Measurements from ENCODE around the gene KCNJ8. TPM values are rescaled to one million over a fixed set of nuclear protein-coding genes. Genes with fewer than 3 reads are reported as not detected.

Gene KCNJ8
- total RNA-seq, 1 donor from 2014 or later, result 17.2 TPM

- intact Hi-C loops (cut with DNase I), result no loop called here
Observed at GRCh38 chr12:21745258-21745657, 29.2 kb downstream of the KCNJ8 start.

GRCh38 chr12:21731144-21731543 lies 43.4 kb downstream of the KCNJ8 start:
- Histone ChIP-seq H3K9me3 (no peaks in the 10 kb centered on the region), H3K4me1 (no peaks in the 10 kb centered on the region), H3K27ac (no peak overlapping the region), H3K36me3 (no peaks in the 10 kb centered on the region), H3K27me3 (no peaks in the 10 kb centered on the region), H3K4me3 (no peak overlapping the region)
- intact Hi-C loops (cut with DNase I), result no loop called here
- TF ChIP-seq POLR2A (IDR thresholded peaks at IDR 0.05) (no peak), CTCF (IDR thresholded peaks at IDR 0.05) (no peak), POLR2AphosphoS5 (IDR thresholded peaks at IDR 0.05; ENCODE audit: insufficient read depth in 1 of 2, low read depth in 1 of 2) (no peak)
- DNase-seq (ENCODE audit: extremely low spot score in 2 of 2), result no peak

More at GRCh38 chr12:21745258-21745657, 29.2 kb downstream of the KCNJ8 start:
- Histone ChIP-seq H3K36me3 (no peaks in the 10 kb centered on the region), H3K4me1 (no peaks in the 10 kb centered on the region), H3K27ac (no peak overlapping the region), H3K27me3 (no peaks in the 10 kb centered on the region), H3K9me3 (no peaks in the 10 kb centered on the region), H3K4me3 (no peak overlapping the region)
- DNase-seq (ENCODE audit: extremely low spot score in 2 of 2), result no peak
- no peak for TF ChIP-seq POLR2A (IDR thresholded peaks at IDR 0.05)
- TF ChIP-seq POLR2AphosphoS5 (IDR thresholded peaks at IDR 0.05; ENCODE audit: insufficient read depth in 1 of 2, low read depth in 1 of 2), result no peak
- TF ChIP-seq CTCF (IDR thresholded peaks at IDR 0.05), result no peak

DNA sequence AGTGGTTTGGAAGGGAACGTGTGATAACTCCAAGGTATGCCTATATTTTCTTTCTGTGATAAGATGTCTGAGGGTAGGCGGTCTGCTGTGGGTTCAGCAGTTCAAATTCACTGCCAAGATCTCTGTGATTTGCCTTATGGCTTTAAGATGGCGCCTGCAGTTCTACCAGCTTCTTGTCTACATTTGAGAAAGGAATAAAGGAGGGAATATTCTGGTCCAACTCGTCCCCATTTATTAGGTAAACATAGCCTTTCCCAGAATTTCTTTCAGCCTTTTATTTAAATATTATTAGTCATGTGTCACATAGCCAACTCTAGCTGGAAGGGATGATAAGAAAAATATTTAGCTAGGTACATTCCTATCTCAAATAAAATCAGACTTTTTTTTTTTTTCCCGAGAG lies 48.8 kb downstream of the KCNJ8 start:
- no peaks in the 10 kb centered on the region for H3K4me1 ChIP-seq
- no peaks in the 10 kb centered on the region for H3K36me3 ChIP-seq
- H3K27me3 ChIP-seq, result no peaks in the 10 kb centered on the region
- H3K9me3 ChIP-seq, result no peaks in the 10 kb centered on the region
- DNase-seq (ENCODE audit: extremely low spot score in 2 of 2), result no peak
- no peak overlapping the region for H3K4me3 ChIP-seq
- intact Hi-C loops (cut with DNase I), result no loop called here
- H3K27ac ChIP-seq, result no peak overlapping the region
- TF ChIP-seq CTCF (IDR thresholded peaks at IDR 0.05), result no peak
- TF ChIP-seq POLR2A (IDR thresholded peaks at IDR 0.05), result no peak
- TF ChIP-seq POLR2AphosphoS5 (IDR thresholded peaks at IDR 0.05; ENCODE audit: insufficient read depth in 1 of 2, low read depth in 1 of 2), result no peak

DNA sequence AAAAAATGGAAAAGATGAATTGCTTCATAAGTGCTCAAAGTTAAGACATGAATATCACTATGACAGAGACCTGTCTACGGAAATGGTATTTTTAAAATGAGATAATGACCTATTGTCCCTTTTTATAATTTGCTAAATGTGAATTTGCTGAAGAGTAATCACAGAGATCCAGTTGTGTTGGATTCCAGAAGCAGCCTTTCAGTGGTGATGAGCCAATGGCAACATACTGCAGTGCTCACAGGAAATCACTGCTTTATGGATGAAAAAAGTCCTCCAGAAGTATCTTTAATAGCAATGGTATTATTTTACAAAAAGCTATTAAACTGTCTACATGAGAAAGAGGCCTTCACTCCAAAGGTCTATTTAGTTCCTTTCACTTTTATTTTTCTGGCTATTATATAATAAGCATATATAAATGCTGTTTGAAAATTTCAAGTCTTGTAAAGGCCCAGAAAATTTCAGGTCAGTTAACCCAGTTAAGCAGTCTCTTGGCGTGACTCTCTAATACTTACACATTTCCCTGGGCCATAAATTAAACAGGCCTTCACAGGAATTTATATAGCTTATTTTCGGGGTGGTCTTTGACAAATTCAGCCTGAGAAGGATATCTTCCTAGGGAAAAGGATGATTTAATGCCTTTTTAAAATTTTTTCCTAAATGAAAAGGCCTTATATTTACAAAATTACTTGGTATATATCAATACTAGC lies 55.4 kb downstream of the KCNJ8 start:
- no peak for TF ChIP-seq POLR2AphosphoS5 (IDR thresholded peaks at IDR 0.05; ENCODE audit: insufficient read depth in 1 of 2, low read depth in 1 of 2)
- no peak for TF ChIP-seq CTCF (IDR thresholded peaks at IDR 0.05)
- no peak for TF ChIP-seq POLR2A (IDR thresholded peaks at IDR 0.05)
- no peaks in the 10 kb centered on the region for H3K9me3 ChIP-seq
- H3K4me1 ChIP-seq, result peaks cover 13% of the 10 kb centered on the region
- H3K27ac ChIP-seq, result no peak overlapping the region
- intact Hi-C loops (cut with DNase I), result no loop called here
- no peak for DNase-seq (ENCODE audit: extremely low spot score in 2 of 2)
- H3K4me3 ChIP-seq, result no peak overlapping the region
- H3K27me3 ChIP-seq, result no peaks in the 10 kb centered on the region
- no peaks in the 10 kb centered on the region for H3K36me3 ChIP-seq

DNA sequence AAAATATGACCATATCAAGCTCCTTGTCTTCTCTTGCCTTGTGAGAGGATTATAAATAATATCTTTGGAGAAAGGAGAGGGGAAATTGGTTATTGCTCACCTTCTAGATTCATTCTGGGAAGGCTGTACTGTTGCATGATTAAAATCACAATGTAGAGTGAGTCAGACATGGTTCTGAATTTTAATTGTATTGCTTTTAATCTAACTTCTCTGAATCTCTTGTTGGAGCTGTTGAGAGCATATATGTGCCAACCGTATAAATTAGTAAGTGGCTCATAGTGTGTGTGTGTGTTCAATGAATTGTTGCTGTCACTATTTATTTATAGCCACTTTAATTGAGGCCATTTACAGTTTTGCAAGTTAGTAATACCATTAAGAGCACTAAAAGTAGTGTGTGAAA lies 56.1 kb downstream of the KCNJ8 start:
- Histone ChIP-seq H3K27me3 (no peaks in the 10 kb centered on the region), H3K9me3 (no peaks in the 10 kb centered on the region), H3K4me3 (no peak overlapping the region), H3K4me1 (peaks cover 13% of the 10 kb centered on the region), H3K36me3 (no peaks in the 10 kb centered on the region), H3K27ac (no peak overlapping the region)
- DNase-seq (ENCODE audit: extremely low spot score in 2 of 2), result no peak
- intact Hi-C loops (cut with DNase I), result no loop called here
- TF ChIP-seq CTCF (IDR thresholded peaks at IDR 0.05) (no peak), POLR2A (IDR thresholded peaks at IDR 0.05) (no peak), POLR2AphosphoS5 (IDR thresholded peaks at IDR 0.05; ENCODE audit: insufficient read depth in 1 of 2, low read depth in 1 of 2) (no peak)
